Left ventricle myocardium inferior (tissue), 1 donor: Measurements from ENCODE around the gene MLST8. TPM values are rescaled to one million over a fixed set of nuclear protein-coding genes. Genes with fewer than 3 reads are reported as not detected.
A peak's percentile ranks its signal among the peaks of the same experiment; 100 is the strongest.

ENCODE experiments used
- DNase-seq: peaks from one replicate; pipeline ENCODE4 v3.0.0-alpha.2; 2020
- H3K27ac ChIP-seq: fragments of 200-600 bp; replicated peaks from 2 replicates; pipeline ENCODE4 v1.8.0; 2021
- H3K27me3 ChIP-seq: fragments of 200-600 bp; 2 replicates; pipeline ENCODE4 v1.8.0; 2021; ENCODE audit warnings: low read depth
- H3K36me3 ChIP-seq: fragments of 200-600 bp; 2 replicates; pipeline ENCODE4 v1.8.0; 2021
- H3K4me1 ChIP-seq: fragments of 200-600 bp; 2 replicates; pipeline ENCODE4 v1.8.0; 2021
- H3K4me3 ChIP-seq: fragments of 200-600 bp; 2 replicates; pipeline ENCODE4 v1.8.0; 2021; ENCODE audit warnings: mild to moderate bottlenecking, moderate library complexity
- H3K9me3 ChIP-seq: fragments of 200-600 bp; replicated peaks from 2 replicates; pipeline ENCODE4 v1.8.0; 2021
- CTCF ChIP-seq: fragments of 200-600 bp; IDR thresholded peaks from 2 replicates; pipeline ENCODE4 v1.8.0; 2021; ENCODE audit warnings: antibody characterized with exemption, mild to moderate bottlenecking, borderline replicate concordance
- intact Hi-C: fragments of 100-400 bp; cut with micrococcal nuclease; formaldehyde crosslinking; loops from one replicate; pipeline ENCODE4 v1.11.0; 2022
- total RNA-seq: library from RNA; stranded (reverse); fragmentation: NEBNext Ultra II Directional; extraction: Animal tissue kit (Norgen Biotek cat#: 25700); gene quantifications from one replicate; pipeline ENCODE4 v1.2.1, GENCODE V29; 2021
- donor health status: DM: no; HTN: yes; CAD: no; lungs with severe emphysema.

MLST8 gene
- total RNA-seq, 1 donor from 2014 or later = 27.3 TPM

- no peak for DNase-seq
- intact Hi-C loops = no loop called here
- H3K36me3 ChIP-seq = no peaks in the 10 kb centered on the region
- no peak overlapping the region for H3K4me3 ChIP-seq
- peak overlapping the region; percentile 45 for H3K27ac ChIP-seq
- H3K4me1 ChIP-seq = peaks cover 16% of the 10 kb centered on the region
- H3K27me3 ChIP-seq = peaks cover 36% of the 10 kb centered on the region
- H3K9me3 ChIP-seq = no peaks in the 10 kb centered on the region
- TF ChIP-seq CTCF = no peak
These were observed 13.9 kb upstream of the MLST8 start for GRCh38 chr16:2191446-2191706.

GRCh38 chr16:2194166-2194834 is 11.0 kb upstream of the MLST8 start:
- H3K4me3 ChIP-seq = no peak overlapping the region
- H3K27me3 ChIP-seq = peaks cover 61% of the 10 kb centered on the region
- H3K4me1 ChIP-seq = peaks cover 16% of the 10 kb centered on the region
- H3K36me3 ChIP-seq = no peaks in the 10 kb centered on the region
- DNase-seq = no peak
- intact Hi-C loops = no loop called here
- H3K9me3 ChIP-seq = no peaks in the 10 kb centered on the region
- no peak for TF ChIP-seq CTCF
- H3K27ac ChIP-seq = no peak overlapping the region

DNA sequence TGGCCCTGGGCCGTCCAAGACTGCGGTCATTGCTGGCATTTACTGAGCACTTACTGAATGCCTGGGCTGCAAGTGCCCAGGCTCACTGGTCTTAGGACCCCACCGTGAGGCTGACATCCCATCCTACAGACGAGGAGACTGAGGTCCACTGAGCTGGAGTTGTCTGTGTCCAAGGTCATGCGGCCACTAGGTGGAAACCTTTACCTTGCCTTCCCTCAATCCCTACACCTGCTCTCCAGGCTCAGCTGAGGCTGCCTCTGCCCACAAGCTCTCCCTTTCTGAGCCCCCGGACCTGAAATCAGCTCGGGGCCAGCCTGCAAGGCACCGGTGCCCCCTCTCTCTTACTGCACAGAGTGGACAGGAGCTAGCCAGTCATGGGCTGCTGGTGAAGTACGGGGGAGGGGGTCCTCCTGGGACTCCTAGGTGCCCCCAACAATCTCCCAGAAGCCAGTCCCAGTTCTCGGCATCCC is 10.4 kb upstream of the MLST8 start:
- Histone ChIP-seq H3K36me3 (no peaks in the 10 kb centered on the region), H3K9me3 (no peaks in the 10 kb centered on the region), H3K4me3 (peak overlapping the region; percentile 62), H3K27ac (no peak overlapping the region), H3K4me1 (peaks cover 16% of the 10 kb centered on the region), H3K27me3 (peaks cover 67% of the 10 kb centered on the region)
- TF ChIP-seq CTCF = peak; percentile 39
- no peak for DNase-seq
- intact Hi-C loops = no loop called here

DNA sequence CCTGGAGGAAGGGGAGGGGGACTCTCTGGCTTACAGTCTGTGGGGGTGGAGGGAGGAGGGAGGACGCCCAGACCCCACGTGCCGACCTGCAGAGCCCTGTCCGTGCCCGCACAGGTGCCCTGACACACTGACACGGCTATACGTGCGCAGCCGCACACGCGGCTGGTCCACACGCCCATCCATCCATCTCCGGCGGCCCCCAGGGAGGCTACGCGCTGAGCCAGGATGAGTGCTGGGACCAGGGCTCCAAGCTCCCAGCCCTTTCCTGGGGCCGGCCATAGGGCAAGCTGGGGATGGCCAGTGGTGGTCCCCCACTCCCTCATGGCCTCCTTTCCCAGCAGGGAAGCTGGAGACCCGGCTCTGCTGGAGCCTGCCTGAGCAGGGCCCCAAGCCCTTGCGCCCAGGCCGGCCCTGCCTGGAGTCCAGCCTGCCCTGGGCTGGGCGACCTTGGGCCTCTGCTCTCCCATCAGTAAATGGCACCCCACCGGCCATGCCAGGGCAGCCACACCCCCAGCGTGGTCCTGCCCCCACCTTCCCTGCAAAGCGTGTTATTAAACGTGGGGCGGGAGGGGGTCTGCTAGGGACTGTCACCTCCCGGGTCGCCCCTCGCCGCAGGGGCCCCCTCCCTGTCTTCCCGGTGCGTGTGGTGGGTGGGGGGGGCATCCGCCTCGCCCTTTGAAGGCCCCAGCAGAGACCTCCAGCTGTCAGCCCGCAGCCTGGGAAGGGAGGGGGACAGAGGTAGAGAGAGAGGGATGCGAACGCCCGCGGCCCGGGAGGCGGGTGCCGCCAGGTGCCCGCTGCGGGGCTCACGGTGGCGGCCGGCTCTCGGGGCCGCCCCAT is 9.7 kb upstream of the MLST8 start:
- Histone ChIP-seq H3K4me3 (peak overlapping the region; percentile 62), H3K9me3 (no peaks in the 10 kb centered on the region), H3K27ac (no peak overlapping the region), H3K4me1 (peaks cover 16% of the 10 kb centered on the region), H3K36me3 (no peaks in the 10 kb centered on the region), H3K27me3 (peaks cover 68% of the 10 kb centered on the region)
- no peak for TF ChIP-seq CTCF
- intact Hi-C loops = no loop called here
- DNase-seq = no peak

DNA sequence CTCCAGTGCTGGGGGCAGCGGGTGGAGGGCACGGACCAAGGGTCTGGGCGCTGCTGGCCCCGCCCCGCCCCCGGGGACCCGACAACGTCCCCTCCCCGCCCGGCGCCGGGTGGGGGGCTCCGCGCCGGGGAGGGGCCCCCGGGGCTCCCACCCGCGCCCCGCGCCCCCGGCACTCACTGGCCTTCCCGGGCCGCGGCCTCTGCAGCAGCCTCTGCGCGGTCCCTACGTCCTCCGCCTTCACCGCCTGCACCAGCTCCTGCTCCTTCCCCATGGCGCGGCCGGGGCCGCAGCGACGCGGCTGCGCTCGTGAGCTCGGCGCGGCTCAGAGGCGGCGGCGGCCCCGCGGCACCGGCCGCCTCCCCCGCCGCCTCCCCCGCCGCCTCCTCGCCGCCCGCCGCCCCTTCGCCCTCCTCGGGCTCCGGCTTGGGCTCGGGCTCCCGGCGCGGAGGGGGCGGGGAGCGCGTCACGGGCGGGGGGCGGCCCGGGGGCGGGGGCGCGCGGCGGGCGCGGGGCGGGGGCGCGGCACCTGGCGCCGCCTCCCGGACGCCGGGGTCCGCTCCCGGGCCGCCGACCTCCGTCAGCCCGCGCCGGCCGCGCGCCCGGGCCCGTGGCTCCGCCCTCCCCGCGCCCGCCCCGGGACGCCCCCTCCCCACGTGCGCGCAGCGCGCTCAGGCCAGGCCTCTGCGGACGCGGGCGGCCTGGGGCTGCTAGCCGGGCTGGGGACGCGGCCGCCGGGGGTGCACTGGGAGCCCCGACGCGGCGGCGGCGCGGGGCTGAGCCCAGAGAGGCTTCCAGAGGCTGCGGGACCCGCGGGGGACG is 8.9 kb upstream of the MLST8 start, which contains the start of gene CASKIN1:
TSS of gene CASKIN1 (minus strand) at position 444 of the 819 bp plus-strand sequence. CDS start at position 271, 173 bp downstream.
- H3K4me3 ChIP-seq = peak within 1 kb of the TSS; percentile 62
- no peak for TF ChIP-seq CTCF
- peaks cover 16% of the 10 kb centered on the region for H3K4me1 ChIP-seq
- H3K36me3 ChIP-seq = no peaks in the 10 kb centered on the region
- peaks cover 68% of the 10 kb centered on the region for H3K27me3 ChIP-seq
- no peaks in the 10 kb centered on the region for H3K9me3 ChIP-seq
- no peak for DNase-seq
- no peak within 1 kb of the TSS for H3K27ac ChIP-seq
- intact Hi-C loops = no loop called here
